WERI-Rb-1 (cell line): ENCODE measurements around the gene HSD11B1.

ENCODE experiments used
- DNase-seq: peaks from one replicate; pipeline ENCODE4 v3.0.0-alpha.2; 2020
- H3K27ac ChIP-seq: fragments of 250-450 bp; sonication (Bioruptor Pico); 2 replicates; pipeline ENCODE4 v1.5.1; 2020; ENCODE audit warnings: mild to moderate bottlenecking, moderate library complexity
- H3K27me3 ChIP-seq: fragments of 250-450 bp; sonication (Bioruptor Pico); 2 replicates; pipeline ENCODE4 v1.5.1; 2021; ENCODE audit warnings: mild to moderate bottlenecking, low read depth, moderate library complexity; ENCODE audit not compliant: insufficient read depth, severe bottlenecking
- H3K36me3 ChIP-seq: fragments of 250-450 bp; sonication (Bioruptor Pico); 2 replicates; pipeline ENCODE4 v1.5.1; 2020; ENCODE audit warnings: mild to moderate bottlenecking, moderate library complexity
- H3K4me3 ChIP-seq: 2 replicates; pipeline ENCODE4 v1.5.1; 2011; ENCODE audit warnings: low read depth, mild to moderate bottlenecking, control low read depth, low read length
- H3K9me3 ChIP-seq: fragments of 250-450 bp; sonication (Bioruptor Pico); 2 replicates; pipeline ENCODE4 v1.5.1; 2021; ENCODE audit warnings: mild to moderate bottlenecking, moderate library complexity; ENCODE audit not compliant: severe bottlenecking
- TF ChIP-seq, protein P1 (sequence below): IDR thresholded peaks from 2 replicates; pipeline ENCODE4 v1.5.1; 2011; ENCODE audit warnings: low read depth, mild to moderate bottlenecking, control low read depth, inconsistent platforms, low read length

HSD11B1 gene

DNA sequence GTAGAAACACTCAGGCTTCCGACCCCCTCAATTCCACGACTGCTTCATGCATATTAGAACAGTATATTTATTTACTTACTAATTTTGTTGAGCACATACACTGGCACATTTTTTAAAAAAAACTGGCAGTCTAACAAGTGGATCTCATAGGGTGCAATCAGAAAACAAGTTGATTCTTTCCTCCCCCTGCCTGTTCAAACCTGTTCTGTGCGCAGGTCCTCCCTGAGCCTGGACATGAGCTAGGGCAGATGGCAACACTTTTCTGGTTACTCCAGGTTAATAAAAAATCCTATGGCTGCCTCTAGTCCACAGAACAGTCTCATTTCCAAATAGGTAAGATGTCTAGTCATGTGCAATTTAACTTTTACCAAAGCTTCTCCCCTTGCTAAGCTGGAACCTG is 18.6 kb downstream of the HSD11B1 start:
- Histone ChIP-seq H3K9me3 (no peaks in the 10 kb centered on the region), H3K27me3 (peaks cover 7% of the 10 kb centered on the region), H3K36me3 (no peaks in the 10 kb centered on the region), H3K4me3 (no peak overlapping the region), H3K27ac (no peak overlapping the region)
- no peak for DNase-seq
- TF ChIP-seq, protein P1, sequence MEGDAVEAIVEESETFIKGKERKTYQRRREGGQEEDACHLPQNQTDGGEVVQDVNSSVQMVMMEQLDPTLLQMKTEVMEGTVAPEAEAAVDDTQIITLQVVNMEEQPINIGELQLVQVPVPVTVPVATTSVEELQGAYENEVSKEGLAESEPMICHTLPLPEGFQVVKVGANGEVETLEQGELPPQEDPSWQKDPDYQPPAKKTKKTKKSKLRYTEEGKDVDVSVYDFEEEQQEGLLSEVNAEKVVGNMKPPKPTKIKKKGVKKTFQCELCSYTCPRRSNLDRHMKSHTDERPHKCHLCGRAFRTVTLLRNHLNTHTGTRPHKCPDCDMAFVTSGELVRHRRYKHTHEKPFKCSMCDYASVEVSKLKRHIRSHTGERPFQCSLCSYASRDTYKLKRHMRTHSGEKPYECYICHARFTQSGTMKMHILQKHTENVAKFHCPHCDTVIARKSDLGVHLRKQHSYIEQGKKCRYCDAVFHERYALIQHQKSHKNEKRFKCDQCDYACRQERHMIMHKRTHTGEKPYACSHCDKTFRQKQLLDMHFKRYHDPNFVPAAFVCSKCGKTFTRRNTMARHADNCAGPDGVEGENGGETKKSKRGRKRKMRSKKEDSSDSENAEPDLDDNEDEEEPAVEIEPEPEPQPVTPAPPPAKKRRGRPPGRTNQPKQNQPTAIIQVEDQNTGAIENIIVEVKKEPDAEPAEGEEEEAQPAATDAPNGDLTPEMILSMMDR: no peak

DNA sequence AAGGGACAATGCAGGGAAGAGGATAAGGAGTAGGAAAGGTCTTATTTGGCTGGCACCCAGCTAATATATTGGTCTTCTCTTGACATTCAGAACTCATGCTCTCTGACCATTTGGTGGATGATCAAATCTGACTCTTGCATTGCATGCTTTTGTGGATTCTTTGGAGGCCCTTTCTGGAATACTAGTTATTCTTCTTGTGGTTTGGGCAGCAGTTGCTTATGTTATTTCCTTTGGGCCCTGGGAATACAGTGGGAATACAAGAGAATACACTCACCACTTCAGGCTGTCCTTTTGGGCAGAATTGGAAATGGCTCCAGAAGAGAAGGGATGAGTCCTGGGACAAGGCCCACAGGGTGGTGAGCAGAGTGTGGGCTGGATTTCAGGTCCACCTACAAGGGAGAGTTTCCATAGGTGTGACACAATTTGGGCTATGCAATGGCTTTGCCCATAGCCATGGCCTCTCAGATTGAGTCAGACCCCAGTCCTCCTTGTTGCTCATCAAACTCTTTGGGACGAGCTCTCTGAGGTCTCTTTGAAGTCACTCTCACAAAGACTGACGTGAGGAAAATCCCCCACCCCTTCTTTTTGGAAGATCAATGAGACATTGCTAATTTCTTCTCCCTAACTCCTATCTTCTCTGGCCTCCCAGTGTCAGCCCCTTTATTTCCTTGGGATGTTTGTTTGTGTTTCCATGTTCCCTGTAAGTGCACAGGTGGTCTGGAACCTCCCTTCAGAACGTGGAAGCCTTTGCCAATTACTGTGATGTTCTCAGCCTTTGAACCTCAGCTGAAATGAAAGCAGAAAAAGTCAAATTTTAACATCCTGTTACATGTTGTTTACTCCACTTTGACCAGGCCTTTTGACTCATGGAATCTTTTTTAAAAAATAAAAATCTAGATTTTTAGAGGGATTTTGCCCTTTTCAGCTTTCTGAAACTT is 19.4 kb downstream of the HSD11B1 start:
- Histone ChIP-seq H3K27ac (no peak overlapping the region), H3K4me3 (no peak overlapping the region), H3K36me3 (no peaks in the 10 kb centered on the region), H3K27me3 (peaks cover 7% of the 10 kb centered on the region), H3K9me3 (no peaks in the 10 kb centered on the region)
- DNase-seq: no peak
- TF ChIP-seq, protein P1: no peak

GRCh38 chr1:209727286-209727685 is 22.6 kb downstream of the HSD11B1 start:
- no peaks in the 10 kb centered on the region for H3K9me3 ChIP-seq
- peaks cover 7% of the 10 kb centered on the region for H3K27me3 ChIP-seq
- no peak for DNase-seq
- no peaks in the 10 kb centered on the region for H3K36me3 ChIP-seq
- no peak overlapping the region for H3K27ac ChIP-seq
- TF ChIP-seq, protein P1: no peak
- no peak overlapping the region for H3K4me3 ChIP-seq

GRCh38 chr1:209727785-209728184 is 23.1 kb downstream of the HSD11B1 start:
- Histone ChIP-seq H3K27ac (no peak overlapping the region), H3K9me3 (no peaks in the 10 kb centered on the region), H3K4me3 (no peak overlapping the region), H3K36me3 (no peaks in the 10 kb centered on the region), H3K27me3 (peaks cover 7% of the 10 kb centered on the region)
- TF ChIP-seq, protein P1: no peak
- no peak for DNase-seq

GRCh38 chr1:209728466-209728865 is 23.8 kb downstream of the HSD11B1 start:
- H3K27me3 ChIP-seq: peaks cover 10% of the 10 kb centered on the region
- H3K9me3 ChIP-seq: no peaks in the 10 kb centered on the region
- DNase-seq: no peak
- H3K27ac ChIP-seq: no peak overlapping the region
- TF ChIP-seq, protein P1: no peak
- H3K36me3 ChIP-seq: no peaks in the 10 kb centered on the region
- no peak overlapping the region for H3K4me3 ChIP-seq
